DOHH2 (cell line): ENCODE results near the gene SLIT1.

ENCODE experiments used
- H3F3A ChIP-seq: fragments of 200-600 bp; sonication (generic), shearing (Covaris generic); 2 replicates; pipeline ENCODE4 v1.6.0; 2016; ENCODE audit warnings: antibody characterized with exemption, mild to moderate bottlenecking; ENCODE audit not compliant: control insufficient read depth, insufficient read depth
- H3K27ac ChIP-seq: fragments of 200-600 bp; sonication (generic); 2 replicates; pipeline ENCODE4 v1.5.1; 2014; ENCODE audit warnings: low read depth, mild to moderate bottlenecking, low read length, moderate library complexity
- H3K27me3 ChIP-seq: fragments of 200-600 bp; sonication (generic); 2 replicates; pipeline ENCODE4 v1.6.1; 2014; ENCODE audit warnings: mild to moderate bottlenecking, low read length, mixed read lengths; ENCODE audit not compliant: control insufficient read depth
- H3K36me3 ChIP-seq: fragments of 200-600 bp; sonication (generic); 2 replicates; pipeline ENCODE4 v1.6.1; 2014; ENCODE audit warnings: mild to moderate bottlenecking, low read length, moderate library complexity, mixed read lengths; ENCODE audit not compliant: control insufficient read depth
- H3K4me1 ChIP-seq: fragments of 200-600 bp; sonication (generic); 2 replicates; pipeline ENCODE4 v1.6.1; 2014; ENCODE audit warnings: mild to moderate bottlenecking, low read length, mixed read lengths; ENCODE audit not compliant: control insufficient read depth
- H3K4me2 ChIP-seq: fragments of 200-600 bp; sonication (generic); 2 replicates; pipeline ENCODE4 v1.6.0; 2014; ENCODE audit warnings: mild to moderate bottlenecking, low read length, moderate library complexity
- H3K4me3 ChIP-seq: fragments of 200-600 bp; sonication (generic); 2 replicates; pipeline ENCODE4 v1.5.1; 2014; ENCODE audit warnings: mild to moderate bottlenecking, low read length, mixed read lengths
- H3K79me2 ChIP-seq: fragments of 200-600 bp; sonication (generic); 2 replicates; pipeline ENCODE4 v1.6.1; 2014; ENCODE audit warnings: mild to moderate bottlenecking, low read length, mixed read lengths; ENCODE audit not compliant: control insufficient read depth
- H3K9me2 ChIP-seq: fragments of 200-600 bp; sonication (generic); replicated peaks from 2 replicates; pipeline ENCODE4 v1.6.1; 2014; ENCODE audit warnings: mild to moderate bottlenecking, low read length, mixed read lengths; ENCODE audit not compliant: control insufficient read depth
- H3K9me3 ChIP-seq: fragments of 200-600 bp; sonication (generic); 2 replicates; pipeline ENCODE4 v1.6.1; 2014; ENCODE audit warnings: antibody characterized with exemption, low read length, mixed read lengths; ENCODE audit not compliant: control insufficient read depth, insufficient read depth
- H4K20me1 ChIP-seq: fragments of 200-600 bp; sonication (generic); 2 replicates; pipeline ENCODE4 v1.6.0; 2014; ENCODE audit warnings: low read depth, mild to moderate bottlenecking, antibody characterized with exemption, low read length, moderate library complexity; ENCODE audit not compliant: control insufficient read depth, insufficient read depth
- EZH2phosphoT487 ChIP-seq: fragments of 200-600 bp; sonication (generic); IDR thresholded peaks from 2 replicates; pipeline ENCODE4 v1.6.1; 2017; ENCODE audit warnings: borderline replicate concordance, mild to moderate bottlenecking, antibody characterized with exemption, low read length, moderate library complexity, mixed read lengths
- TF ChIP-seq, protein P1 (sequence below): fragments of 200-600 bp; sonication (generic); IDR thresholded peaks from one replicate; pipeline ENCODE4 v1.5.1; 2014; ENCODE audit warnings: antibody characterized with exemption, mild to moderate bottlenecking, low read depth, low read length; ENCODE audit not compliant: poor library complexity, severe bottlenecking

SLIT1 gene

GRCh38 chr10:97154162-97154561 is 31.6 kb downstream of the SLIT1 start:
- Histone ChIP-seq H3K4me2 (no peak overlapping the region), H3K9me3 (no peaks in the 10 kb centered on the region), H3K27me3 (peaks cover 17% of the 10 kb centered on the region), H3K36me3 (no peaks in the 10 kb centered on the region), H3K79me2 (no peaks in the 10 kb centered on the region), H3F3A (no peaks in the 10 kb centered on the region), H3K4me3 (no peak overlapping the region), H3K9me2 (no peaks in the 10 kb centered on the region), H3K27ac (no peak overlapping the region), H4K20me1 (no peaks in the 10 kb centered on the region), H3K4me1 (no peaks in the 10 kb centered on the region)
- TF ChIP-seq, protein P1, sequence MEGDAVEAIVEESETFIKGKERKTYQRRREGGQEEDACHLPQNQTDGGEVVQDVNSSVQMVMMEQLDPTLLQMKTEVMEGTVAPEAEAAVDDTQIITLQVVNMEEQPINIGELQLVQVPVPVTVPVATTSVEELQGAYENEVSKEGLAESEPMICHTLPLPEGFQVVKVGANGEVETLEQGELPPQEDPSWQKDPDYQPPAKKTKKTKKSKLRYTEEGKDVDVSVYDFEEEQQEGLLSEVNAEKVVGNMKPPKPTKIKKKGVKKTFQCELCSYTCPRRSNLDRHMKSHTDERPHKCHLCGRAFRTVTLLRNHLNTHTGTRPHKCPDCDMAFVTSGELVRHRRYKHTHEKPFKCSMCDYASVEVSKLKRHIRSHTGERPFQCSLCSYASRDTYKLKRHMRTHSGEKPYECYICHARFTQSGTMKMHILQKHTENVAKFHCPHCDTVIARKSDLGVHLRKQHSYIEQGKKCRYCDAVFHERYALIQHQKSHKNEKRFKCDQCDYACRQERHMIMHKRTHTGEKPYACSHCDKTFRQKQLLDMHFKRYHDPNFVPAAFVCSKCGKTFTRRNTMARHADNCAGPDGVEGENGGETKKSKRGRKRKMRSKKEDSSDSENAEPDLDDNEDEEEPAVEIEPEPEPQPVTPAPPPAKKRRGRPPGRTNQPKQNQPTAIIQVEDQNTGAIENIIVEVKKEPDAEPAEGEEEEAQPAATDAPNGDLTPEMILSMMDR = no peak
- no peak for TF ChIP-seq EZH2phosphoT487

GRCh38 chr10:97153270-97153850 is 32.4 kb downstream of the SLIT1 start:
- Histone ChIP-seq H3K4me1 (no peaks in the 10 kb centered on the region), H3F3A (no peaks in the 10 kb centered on the region), H3K27me3 (peaks cover 15% of the 10 kb centered on the region), H3K36me3 (no peaks in the 10 kb centered on the region), H3K27ac (no peak overlapping the region), H3K9me3 (no peaks in the 10 kb centered on the region), H3K4me2 (no peak overlapping the region), H3K79me2 (no peaks in the 10 kb centered on the region), H3K4me3 (no peak overlapping the region), H4K20me1 (no peaks in the 10 kb centered on the region), H3K9me2 (no peaks in the 10 kb centered on the region)
- TF ChIP-seq, protein P1 = no peak
- no peak for TF ChIP-seq EZH2phosphoT487

GRCh38 chr10:97151307-97151914 is 34.3 kb downstream of the SLIT1 start:
- no peaks in the 10 kb centered on the region for H3K9me2 ChIP-seq

More at GRCh38 chr10:97151307-97151914, 34.3 kb downstream of the SLIT1 start:
- Histone ChIP-seq H3F3A (no peaks in the 10 kb centered on the region), H3K9me3 (no peaks in the 10 kb centered on the region), H4K20me1 (no peaks in the 10 kb centered on the region), H3K27me3 (peaks cover 8% of the 10 kb centered on the region; the same call in 1 of the 2 replicates), H3K27ac (no peak overlapping the region), H3K4me3 (no peak overlapping the region), H3K4me1 (no peaks in the 10 kb centered on the region), H3K79me2 (no peaks in the 10 kb centered on the region), H3K36me3 (no peaks in the 10 kb centered on the region), H3K4me2 (no peak overlapping the region)
- TF ChIP-seq, protein P1 = no peak
- TF ChIP-seq EZH2phosphoT487 = no peak
